NCI-H526 (cell line): Measurements from ENCODE around the gene FOCAD.
"Not testable (repeated sequence)": the region's sequence is repeated elsewhere in the genome, so short reads cannot be mapped to it uniquely, and the experiment has no call there.

Experiments used
- DNase-seq, 2 experiments: peaks; one replicate each; lab custom pipeline; 2025; lab: John Stamatoyannopoulos, UW

Gene FOCAD

GRCh38 chr9:20950707-20951106 lies 266.6 kb downstream of the FOCAD start:
- DNase-seq = no peak

DNA sequence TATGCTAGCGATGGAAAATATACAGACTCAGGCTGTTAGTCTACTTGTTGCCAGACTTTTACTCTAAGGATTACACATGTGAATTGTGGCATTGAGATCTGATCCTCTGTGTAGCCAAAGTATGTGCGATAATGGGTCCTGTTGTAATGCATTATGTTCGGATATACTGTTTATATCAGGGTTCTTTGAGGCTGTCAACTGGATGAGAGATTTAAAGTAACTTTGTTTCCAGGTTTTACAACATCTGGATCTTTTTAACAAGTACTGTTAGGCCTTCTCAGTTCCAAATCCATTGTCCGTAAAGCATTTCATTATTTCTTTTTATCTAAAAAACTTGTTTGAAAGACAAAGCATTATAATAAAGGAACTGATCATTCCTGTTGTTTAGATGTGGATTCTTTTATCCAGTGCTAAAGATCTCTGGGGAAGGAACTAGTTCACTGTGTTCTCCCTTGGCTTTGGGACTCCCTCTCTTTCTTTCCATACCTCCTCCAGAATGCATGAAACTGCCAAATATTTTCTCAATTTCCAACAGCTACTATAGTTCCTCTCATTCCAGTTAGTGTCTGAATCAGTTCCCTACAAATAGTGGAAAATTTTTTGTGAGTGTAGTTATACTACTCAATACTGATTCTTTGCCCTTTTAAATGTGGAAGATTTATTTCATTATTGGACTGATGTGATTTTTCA lies 278.6 kb downstream of the FOCAD start:
- no peak for DNase-seq

DNA sequence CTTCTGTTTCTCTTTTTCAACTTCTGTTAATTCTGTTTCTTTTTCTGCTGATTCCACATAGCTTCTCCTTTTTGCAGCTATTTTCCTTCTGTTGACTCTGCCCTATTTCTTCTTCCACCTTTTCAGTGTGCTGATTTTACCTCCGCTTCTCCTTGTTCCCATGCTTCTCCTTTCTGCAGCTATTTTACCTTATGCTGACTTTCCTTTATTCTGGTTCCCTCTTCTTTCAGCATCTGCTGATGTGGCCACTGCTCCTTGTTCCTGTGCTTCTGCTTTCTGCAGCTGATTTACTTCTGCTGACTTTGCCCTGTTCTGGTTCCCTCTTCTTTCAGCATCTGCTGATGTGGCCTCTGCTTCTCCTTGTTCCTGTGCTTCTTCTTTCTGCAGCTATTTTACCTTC lies 288.6 kb downstream of the FOCAD start:
- DNase-seq = no peak

- DNase-seq = not testable (repeated sequence)
These were observed 289.3 kb downstream of the FOCAD start for GRCh38 chr9:20973246-20973947.

GRCh38 chr9:20974191-20974938 lies 290.3 kb downstream of the FOCAD start:
- not testable (repeated sequence) for DNase-seq

- no peak for DNase-seq
These were observed 294.2 kb downstream of the FOCAD start for GRCh38 chr9:20978249-20978648.

GRCh38 chr9:20980832-20981455 lies 296.9 kb downstream of the FOCAD start:
- DNase-seq = no peak

DNA sequence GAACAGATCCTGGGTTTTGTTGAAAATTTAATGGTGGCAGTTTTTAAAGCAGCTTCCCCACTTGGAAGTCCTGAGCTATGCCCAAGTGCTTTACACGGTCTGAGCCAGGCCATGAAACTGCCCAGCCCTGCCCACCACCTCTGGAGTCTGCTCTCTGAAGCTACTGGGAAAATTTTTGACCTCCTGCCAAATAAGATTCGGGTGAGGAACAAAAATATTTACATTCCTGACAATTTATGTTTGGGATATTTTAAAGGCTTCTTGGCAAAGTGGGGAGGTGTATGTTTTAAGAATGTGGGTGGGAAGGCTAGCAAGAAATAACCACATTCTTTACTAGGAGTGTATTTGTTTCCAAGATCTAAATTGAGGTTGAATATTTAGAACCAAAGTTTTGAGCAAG lies 297.4 kb downstream of the FOCAD start:
- DNase-seq = no peak

DNA sequence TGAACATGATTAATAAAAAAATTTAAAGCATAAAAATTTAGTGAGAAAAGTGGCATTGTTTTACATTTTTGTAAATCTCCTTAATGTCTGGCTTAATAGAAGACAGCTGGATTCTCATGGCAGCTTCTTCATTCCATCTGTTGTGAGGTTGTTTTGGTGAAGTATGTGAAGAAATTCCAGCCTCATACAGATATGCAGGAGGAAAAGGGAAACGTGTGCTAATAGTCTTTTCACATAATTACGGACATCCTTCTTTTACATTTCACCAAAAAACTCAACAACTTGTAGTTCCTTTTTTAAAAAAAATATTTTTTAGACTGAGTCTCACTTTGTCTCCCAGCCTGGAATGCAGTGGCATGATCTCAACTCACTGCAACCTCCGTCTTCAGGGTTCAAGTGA lies 300.4 kb downstream of the FOCAD start:
- no peak for DNase-seq

GRCh38 chr9:20985851-20986600 lies 302.0 kb downstream of the FOCAD start:
- no peak for DNase-seq

- DNase-seq = no peak
These were observed 303.5 kb downstream of the FOCAD start for GRCh38 chr9:20987521-20987920.

GRCh38 chr9:20988061-20988460 lies 304.0 kb downstream of the FOCAD start:
- DNase-seq = no peak

DNA sequence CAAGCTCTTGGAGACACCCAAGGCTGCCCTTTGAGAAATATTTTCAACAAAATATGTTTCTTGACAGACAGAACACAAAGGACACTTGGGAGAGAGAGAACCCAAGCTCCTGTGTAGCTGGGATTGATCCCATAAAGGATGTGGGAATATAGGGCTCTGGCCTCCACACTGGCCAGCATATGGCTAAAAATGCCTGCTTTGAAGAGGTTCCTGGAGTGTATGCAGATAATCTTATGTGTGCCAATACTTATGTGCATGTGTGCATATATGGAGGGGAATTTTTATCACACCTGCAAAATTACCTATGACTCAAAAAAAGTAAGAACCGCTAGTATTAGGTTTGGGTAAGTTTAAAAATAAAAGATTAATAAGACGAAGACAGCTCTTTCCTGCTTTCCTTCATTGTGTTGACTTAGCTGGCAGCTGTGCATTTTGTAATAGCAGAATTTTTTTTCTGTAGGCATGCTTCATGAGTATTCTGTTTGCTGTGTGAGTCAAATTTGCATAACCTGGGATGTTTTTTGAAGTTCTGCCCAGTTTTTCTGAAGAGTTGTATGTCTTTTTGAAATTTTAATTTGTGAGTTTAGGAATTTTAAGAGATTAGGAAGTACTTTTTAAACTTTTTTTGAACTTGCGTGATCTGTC lies 304.7 kb downstream of the FOCAD start:
- DNase-seq = peak in 1 of 2 experiments; percentile 13

DNA sequence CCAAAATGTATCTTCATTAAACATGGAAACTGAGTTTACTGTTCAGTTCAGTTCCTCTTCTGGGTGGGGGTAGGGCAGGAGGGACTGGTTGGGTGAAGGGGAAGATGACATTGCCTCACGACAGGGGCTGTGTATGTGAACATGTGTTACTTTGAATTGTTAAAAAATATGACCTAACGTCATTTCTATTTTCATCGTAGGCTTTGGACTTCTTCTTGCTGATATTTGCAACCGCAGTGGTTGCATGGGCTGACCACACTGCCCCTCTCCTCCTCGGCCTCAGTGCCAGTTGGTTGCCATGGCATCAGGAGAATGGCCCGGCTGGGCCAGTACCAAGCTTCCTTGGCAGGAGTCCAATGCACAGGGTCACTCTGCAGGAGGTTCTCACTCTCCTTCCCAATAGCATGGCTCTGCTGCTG lies 305.9 kb downstream of the FOCAD start:
- DNase-seq = no peak

- no peak for DNase-seq
These were observed 306.8 kb downstream of the FOCAD start for GRCh38 chr9:20990867-20991266.

DNA sequence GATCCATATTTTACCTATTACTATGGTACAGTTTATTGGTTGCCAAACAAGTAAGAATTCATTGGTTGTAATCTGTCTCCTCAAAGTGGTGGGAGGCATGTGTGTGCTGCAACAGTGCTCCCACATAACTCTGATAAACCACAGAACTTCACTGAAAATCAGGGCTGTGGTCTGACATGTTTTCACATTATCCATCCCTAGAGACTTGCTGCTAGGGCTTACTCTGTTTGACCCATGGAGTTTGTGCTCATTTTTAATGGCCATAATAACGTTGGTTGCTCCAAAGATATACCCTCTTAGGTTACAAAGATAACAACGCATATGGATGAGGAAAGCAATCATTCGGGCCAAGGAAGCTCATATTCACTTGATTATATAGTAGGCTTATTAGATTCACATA lies 310.4 kb downstream of the FOCAD start:
- no peak for DNase-seq

DNA sequence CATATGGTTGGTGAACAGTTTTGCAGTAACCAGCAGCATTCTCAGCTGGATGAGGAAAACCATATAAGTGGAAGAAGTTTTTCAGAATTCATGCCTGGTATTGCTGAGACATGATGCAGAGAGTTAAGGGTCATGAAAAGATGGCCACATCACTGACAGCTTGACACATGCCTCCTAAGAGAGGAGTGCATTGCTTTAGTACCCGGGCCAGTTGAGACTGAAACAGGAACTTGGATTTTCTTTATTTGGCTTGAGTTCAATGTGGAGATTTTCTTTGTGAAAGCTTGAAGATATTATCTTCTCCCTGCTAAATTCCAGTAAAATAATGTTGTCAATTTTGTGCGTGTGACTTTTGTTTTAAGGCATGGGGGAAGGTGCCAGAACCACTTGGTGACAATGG lies 311.6 kb downstream of the FOCAD start:
- DNase-seq = no peak

DNA sequence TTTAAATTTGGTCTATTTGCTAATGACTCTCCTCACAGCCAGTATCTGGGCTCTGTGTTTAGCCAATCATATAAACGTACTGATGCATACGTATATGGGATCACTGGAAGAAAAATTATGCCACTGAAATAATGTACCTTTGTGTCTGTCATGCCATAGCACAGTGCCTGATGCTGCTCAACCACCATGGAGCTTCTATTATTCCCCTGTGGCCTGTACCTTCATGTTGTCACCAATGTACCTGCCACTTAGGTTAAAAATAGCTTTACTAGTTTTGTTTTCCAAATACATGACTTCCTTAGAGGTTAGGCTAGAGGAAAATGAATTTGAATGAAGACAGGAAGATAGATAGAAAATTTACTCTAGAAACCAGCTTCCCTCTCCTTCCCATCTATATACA lies 312.8 kb downstream of the FOCAD start:
- no peak for DNase-seq

- no peak for DNase-seq
These were observed 313.5 kb downstream of the FOCAD start for GRCh38 chr9:20997503-20998076.

DNA sequence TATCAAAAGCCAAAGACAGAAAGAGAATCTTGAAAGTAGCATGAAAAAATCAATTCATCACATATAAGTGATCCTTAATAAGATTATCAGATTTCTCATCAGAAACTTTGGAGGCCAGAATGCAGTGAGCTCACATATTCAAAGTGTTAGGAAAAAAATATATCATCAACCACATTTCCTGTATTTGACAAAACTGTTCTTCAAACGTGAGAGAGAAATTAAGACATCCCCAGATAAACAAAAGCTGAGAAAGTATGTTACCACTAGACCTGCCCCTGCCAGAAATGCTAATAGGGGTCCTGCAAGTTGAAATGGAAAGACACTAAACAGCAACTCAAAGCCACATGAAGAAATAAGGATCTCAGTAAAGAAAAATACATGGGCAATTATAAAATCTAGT lies 317.5 kb downstream of the FOCAD start:
- no peak for DNase-seq

DNA sequence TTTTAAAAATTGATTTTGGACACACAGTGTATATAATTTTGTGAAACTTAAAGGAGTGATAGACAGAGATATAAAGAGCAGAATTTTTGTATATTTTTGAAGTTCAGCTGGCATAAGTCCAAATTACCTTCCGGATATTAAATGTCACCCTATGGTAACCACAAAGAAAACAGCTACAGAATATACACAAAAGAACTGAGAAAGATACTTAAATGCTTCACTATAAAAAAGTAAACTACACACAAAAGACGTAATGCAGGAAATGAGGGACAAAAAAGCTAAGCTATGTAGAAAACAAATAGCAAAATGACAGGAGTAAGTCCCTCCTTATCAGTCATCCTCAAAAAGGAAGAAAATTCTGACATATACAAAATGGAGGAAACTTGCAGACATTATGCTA lies 318.0 kb downstream of the FOCAD start:
- no peak for DNase-seq
